ENCODE data around the gene TBC1D24.
"Not testable (repeated sequence)": the region's sequence is repeated elsewhere in the genome, so short reads cannot be mapped to it uniquely, and the experiment has no call there.

TBC1D24 gene

DNA sequence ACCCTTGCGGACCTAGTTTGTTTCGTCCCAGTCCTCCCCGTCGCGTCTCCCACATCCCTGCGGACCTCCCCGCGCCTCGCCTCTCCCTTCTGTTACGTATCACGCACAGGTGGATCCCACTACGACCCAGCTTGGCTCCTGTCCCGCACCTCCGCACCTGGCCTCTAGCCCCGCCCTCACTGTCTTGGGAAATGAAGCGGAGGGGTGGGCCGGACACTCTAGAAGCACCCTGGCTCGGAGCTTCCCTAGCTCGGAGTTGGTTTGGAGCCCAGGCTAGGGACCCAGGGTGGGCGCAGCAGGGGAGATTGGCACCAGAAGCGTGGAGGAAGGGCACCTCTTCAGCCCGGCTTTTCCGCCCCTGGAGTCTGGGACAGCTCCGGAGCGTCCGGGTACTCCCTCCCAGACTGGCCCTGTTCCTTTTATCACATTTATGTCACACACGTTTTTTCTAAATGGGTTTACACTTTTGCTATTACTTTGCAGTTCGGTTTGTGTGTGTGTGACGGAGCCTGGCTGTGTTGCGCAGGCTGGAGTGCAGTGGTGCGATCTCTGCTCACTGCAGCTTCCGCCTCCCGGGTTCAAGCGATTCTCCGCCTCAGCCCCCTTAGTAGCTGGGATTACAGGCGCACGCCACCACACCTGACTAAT is 57.7 kb downstream of the TBC1D24 start:
- DNase-seq (ENCODE audit: low spot score): peak; percentile 42

DNA sequence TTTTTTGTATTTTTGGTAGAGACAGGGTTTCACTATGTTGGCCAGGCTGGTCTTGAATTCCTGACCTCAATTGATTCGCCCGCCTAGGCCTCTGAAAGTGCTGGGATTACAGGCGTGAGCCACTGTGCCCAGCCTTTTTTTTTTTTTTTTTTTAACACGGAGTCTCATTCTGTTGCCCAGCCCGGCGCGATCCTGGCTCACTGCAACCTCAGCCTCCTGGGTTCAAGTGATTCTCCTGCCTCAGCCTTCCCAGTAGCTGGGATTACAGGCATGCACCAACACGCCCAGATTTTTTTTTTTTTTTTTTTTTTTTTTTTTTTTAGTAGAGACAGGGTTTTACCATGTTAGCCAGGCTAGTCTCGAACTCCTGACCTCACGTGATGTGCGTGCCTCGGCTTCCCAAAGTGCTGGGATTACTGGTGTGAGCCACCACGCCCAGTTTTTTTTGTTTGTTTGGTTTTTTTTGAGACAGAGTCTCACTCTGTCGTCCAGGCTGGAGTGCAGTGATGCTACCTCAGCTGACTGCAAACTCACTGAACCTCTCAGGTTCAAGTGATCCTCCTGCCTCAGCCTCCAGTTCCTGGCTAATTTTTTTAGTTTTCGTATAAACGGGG is 58.3 kb downstream of the TBC1D24 start:
- not testable (repeated sequence) for DNase-seq (ENCODE audit: low spot score)

DNA sequence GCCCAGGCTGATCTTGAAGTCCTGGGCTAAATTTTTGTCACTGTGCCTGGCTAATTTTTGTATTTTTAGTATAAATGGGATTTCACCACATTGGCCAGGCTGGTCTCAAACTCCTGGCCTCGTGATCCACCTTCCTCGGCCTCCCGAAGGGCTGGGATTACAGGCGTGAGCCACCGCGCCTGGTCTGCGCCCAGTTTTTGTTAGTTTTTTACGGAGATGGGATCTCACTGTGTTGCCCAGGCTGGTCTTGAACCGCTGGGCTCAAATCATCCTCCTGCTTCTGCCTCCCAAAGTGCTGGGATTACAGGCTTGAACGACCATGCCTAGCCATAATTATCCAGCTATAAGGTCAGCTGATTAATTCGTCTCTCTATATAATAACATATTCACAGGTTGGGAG is 59.0 kb downstream of the TBC1D24 start:
- no peak for DNase-seq (ENCODE audit: low spot score)

DNA sequence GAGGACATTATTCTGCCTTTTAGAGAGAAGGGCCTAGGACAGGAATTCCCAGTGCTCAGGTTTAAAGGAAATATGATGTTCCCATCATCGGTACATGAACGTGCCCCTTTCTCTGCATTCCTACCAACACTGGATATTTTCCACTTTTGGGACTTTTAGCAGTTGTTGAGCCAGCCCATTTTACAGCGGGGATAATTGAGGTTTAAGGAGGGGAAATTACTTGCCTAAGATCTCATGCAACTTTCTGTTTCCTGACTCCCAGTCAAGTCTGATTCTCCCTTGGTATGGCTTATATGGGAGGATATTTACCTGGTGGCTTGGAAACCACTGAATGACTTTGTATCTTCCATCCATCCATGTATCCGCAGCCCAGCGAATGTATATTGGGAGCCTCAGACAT is 59.4 kb downstream of the TBC1D24 start:
- DNase-seq (ENCODE audit: low spot score): not testable (repeated sequence)

DNA sequence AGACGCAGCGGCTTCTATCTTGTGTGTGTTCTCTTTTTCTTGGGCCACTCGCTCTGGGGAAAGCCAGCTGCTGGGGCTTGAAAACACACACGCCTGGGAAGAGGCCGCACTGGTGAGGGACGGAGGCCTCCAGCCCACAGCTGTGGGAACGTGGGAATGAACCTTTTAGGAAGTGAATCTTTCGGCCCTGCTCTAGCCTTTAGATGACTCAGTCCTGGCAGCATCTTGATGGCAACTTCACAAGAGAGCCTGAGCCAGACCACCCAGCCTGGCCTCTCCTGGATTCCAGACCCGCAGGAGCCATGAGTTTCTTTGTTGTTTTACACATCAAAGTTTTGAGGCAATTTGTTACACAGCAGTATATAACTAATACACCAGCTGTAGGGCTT is 60.7 kb downstream of the TBC1D24 start:
- DNase-seq (ENCODE audit: low spot score): no peak

DNA sequence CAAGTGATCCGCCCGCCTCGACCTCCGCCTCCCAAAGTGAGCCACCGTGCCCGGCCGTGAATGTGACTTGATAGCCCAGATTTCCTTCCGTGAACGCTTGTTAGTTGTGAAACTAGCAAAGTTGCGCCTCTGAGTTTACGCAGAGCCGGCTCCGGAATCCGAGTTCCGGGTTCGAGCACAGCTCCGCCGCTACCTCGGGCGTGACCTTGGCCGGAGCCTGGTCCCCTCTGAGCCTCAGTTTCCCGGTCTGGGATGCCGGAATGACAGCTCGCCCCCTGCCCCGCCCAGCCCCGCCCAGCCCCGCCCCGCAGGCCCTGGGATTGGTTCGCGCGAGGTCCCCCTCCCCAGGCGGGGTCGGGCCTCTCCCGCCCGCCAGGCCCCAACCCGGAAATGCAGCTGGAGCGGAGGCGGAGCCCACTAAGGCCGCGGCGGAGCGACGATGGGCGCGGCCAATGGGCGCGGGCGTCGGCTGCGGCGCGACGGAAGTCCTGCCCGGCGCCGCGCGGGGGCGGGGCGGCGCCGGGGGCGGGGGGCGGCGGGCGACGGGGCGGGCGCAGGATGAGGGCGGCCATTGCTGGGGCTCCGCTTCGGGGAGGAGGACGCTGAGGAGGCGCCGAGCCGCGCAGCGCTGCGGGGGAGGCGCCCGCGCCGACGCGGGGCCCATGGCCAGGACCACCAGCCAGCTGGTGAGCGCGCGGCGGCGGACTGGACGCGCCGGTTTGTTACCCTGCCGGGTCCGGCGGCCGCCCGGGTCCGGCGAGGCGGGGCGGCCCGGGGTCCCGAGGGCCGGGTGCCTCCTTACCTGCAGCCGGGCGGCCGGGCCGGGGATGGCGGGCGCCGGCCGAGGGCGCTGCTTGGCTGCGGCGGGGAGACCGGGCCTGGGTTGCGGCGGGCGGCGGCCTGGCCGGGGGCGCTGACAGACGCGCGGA is 62.8 kb downstream of the TBC1D24 start, which contains the start of gene PDPK1:
Gene PDPK1, plus strand, starts transcription at position 571 of the 929 bp plus-strand sequence. Its CDS starts 92 bp downstream, at position 663.
- DNase-seq (ENCODE audit: low spot score): peak; percentile 94

DNA sequence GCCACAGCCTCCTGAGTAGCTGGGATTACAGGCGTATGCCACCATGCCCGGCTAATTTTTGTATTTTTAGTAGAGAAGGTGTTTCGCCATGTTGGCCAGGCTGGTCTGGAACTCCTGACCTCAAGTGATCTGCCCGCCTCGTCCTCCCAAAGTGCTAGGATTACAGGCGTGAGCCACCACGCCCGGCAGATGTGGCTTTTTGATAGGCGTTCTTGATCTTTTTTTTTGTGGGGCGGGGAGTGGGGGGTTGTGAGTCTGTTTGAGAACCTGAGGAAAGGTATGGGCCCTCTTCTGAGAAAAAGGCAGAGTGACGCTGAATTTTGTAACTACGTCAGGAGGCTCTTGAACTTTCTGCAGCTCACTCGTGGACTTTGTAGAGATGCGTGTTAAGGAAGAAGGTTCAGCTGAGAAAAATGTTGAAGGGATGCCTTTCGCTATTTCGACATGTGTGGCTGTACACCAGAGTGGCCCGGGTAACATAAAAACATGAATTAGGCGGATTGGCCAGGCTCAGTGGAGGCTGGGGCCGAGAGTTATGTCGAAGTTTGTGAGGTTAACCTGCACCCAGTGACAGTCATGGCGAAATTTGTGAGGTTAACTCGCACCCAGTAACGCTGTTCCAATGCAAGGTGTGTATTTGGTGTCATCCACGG is 64.4 kb downstream of the TBC1D24 start:
- peak; percentile 34 for DNase-seq (ENCODE audit: low spot score)

DNA sequence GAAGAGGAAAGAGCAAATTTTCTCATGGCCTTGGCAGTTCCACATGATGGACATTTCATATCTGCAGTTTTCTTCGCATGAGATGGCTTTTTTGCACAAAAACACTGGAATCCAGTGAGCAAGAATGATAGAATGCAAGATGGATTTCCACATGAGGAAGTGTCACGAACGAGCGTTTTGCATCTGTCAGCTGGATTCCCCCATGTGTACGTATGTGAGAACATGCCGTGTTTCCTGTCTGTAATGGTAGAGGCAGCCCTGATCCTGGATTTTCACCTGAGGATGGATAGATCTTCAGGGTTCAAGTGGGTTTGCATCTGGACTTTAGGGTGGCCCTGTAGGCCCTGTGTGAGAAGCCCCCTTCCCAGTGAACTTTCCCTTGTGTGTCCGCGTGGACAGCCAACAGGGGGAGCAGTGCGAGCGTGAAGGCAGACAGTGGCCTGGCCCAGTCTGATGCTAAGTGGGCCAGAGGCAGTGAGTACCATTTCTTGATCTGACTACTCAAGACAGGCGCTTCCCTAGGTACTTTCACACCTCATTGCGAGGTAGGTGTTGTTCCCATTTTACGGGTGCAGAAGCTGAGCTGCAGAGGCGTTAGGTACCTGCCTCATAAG is 65.0 kb downstream of the TBC1D24 start:
- DNase-seq (ENCODE audit: low spot score): peak; percentile 25

DNA sequence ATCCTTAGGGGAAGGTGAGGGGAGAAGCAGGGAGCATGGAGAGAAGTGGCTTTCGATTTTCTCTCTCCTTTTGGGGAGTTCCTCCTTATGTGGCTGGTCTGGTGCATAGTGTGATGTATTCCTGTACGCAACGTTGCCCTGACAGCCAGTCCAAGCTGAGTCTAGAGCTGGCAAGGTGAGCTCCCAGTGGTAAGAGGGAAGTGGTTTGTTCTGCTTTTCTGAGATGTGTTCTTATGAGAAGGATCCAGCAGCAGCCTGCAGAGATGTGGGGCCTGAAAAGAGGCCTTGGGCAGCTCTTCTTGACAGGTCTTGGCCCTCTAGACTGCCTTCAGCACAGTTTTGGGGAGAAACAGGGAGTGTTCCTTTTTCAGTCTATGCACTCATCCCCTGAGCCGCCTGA is 66.0 kb downstream of the TBC1D24 start:
- not testable (repeated sequence) for DNase-seq (ENCODE audit: low spot score)

DNA sequence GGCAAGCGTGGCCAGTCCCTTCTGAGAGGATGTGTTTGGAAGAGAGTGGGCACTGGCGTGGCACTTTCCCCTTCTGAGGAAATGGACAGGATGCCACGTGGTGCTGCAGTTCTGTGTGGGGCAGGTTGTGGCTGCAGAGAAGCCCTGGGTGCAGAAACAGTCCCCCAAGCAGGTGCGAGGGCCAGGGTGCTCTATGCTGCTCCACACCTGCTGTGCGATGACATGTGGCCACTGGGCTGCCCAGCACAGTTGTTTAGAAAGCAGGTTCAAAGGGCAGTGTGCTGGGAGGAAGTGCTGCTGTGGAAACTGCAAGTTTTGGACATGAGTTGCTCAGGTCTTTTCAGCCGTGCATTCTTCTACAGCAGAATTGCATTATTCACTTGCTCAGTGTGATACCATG is 66.5 kb downstream of the TBC1D24 start:
- not testable (repeated sequence) for DNase-seq (ENCODE audit: low spot score)

DNA sequence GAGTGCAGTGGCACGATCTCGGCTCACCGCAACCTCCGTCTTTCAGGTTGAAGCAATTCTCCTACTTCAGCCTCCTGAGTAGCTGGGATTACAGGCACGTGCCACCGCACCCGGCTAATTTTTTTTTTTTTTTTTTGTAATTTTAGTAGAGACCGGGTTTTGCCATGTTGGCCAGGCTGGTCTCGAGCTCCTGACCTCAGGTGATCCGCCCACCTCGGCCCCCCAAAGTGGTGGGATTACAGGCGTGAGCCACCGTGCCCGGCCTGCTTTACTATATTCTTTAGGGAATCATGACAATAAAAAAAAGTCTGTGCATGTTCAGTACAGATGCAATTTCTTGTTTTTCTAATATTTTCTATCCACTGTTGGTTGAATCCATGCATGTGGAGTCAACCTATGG is 68.8 kb downstream of the TBC1D24 start:
- DNase-seq (ENCODE audit: low spot score): not testable (repeated sequence)

DNA sequence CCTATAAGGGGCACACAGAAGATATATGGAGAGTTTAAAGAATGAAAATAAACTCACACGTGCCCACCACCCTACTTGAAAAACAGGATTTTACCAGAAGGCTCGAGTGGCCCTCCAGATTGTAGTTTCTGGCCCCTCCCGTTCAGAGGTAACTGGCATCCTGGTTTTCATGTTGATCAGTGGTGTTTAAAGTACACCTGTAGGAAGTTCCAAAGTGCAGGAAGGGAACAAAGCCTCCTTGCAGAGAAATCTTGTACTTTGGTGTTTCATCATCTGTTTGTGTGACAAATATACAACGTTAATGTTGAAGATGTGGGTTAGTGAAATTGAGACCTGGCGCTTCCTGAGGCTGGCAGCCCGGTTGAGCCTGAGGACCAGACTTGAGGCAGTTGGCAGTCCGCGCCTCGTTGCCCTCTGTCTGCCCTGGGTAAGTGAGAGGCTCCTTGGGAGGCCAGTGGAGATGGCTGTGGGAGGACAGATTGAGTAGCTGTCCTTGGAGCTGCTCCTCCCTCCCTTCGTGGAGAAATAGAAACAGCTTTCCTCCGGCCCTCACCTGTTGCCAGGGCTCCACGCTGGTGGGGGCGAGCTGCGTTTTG is 75.5 kb downstream of the TBC1D24 start:
- not testable (repeated sequence) for DNase-seq (ENCODE audit: low spot score)

DNA sequence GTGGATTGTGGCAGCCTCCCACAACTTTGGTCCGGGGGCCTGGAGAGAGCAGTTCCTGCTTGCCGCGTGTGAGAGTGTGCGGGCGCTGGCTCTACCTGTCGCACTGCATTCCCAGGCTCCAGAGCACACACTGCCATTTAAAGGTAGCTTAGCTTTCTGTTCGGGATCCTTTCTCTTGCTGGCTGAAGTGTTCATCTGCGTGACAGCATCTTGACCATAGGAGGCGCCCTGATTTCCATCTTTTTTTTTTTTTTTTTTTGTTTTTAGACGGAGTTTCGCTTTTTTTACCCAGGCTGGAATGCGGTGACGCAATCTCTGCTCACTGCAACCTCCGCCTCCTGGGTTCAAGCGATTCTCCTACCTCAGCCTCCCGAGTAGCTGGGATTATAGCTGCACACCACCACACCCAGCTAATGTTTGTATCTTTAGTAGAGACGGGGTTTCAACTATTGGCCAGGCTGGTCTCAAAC is 76.5 kb downstream of the TBC1D24 start:
- DNase-seq (ENCODE audit: low spot score): not testable (repeated sequence)

DNA sequence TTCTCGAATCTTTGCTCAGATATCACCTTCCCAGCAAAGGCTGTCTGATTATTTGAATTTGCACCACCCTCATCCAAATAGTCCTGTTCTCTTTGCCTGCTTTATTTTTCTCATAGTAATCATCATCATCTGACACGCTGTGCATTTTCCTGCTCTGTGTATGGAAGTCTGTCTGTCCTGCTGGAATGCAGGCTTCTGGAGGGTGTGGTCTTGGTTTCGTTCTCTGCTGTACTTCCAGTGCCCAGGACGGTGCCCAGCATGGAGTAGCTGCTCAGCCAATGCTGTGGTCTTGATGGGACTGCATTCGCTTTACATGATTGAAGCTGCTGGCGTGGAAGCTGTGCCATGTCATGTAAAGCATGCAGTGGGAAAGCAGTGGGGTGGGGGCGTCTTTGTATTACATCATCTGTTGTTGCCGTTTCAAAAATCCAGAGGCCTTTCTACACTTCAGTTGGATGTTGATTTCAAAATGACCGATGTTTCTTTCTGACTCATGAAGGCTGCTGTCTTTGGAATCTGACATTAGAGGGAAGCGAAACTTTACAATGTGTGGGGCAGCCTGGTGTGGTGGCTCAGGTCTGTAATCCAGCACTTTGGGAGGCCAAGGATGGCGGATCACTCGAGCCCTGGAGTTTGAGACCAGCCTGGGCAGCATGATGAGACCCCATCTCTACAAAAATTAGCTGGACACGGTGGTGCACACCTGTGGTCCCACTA is 79.9 kb downstream of the TBC1D24 start:
- not testable (repeated sequence) for DNase-seq (ENCODE audit: low spot score)

Measured in hematopoietic multipotent progenitor cell treated with erythropoietin and hydrocortisone succinate and interleukin-3 and kit ligand, for 15 days (in vitro differentiated cells).